GM18870 (cell line): Measurements from ENCODE around the gene PSMD10.
A peak's percentile ranks its signal among the peaks of the same experiment; 100 is the strongest.

ENCODE experiments used
- ATAC-seq: cut with Tn5 transposase; IDR thresholded peaks from one replicate; pipeline ENCODE4 v1.9.1; 2021; ENCODE audit warnings: moderate library complexity; ENCODE audit not compliant: unreplicated experiment

The PSMD10 gene, protein sequence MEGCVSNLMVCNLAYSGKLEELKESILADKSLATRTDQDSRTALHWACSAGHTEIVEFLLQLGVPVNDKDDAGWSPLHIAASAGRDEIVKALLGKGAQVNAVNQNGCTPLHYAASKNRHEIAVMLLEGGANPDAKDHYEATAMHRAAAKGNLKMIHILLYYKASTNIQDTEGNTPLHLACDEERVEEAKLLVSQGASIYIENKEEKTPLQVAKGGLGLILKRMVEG

DNA sequence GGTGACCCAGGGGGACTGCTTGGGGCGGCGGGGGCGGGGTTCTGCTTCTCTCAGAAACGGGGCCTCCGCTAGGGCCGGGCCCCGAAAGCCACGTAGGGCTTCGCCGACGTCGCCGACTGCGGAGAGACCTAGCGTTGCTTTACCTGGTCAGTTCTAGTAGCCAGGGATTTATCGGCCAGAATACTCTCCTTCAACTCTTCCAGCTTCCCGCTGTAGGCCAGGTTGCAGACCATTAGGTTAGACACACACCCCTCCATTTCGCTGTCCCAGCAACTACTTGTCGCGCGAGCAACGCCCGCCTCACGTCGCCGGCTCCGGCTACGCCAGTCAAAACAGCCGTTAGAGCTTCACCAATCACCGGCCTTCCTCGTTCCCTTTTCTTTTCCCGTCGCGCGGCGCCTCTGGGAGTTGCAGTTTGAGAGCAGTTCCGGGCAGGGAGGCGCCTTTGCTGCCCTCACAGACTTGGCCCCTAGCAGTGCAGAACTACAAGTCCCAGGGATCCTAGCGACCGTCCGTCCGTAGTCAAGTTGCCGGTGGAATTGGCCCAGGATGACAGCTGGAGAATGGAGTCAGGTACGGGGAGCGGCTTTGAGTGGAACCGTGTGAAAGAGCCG is at the start of gene PSMD10, which contains the start of gene ATG4A:
PSMD10 (minus strand) TSS at position 279 of the 614 bp plus-strand sequence; CDS start at position 257, 22 bp downstream.
ATG4A (plus strand) TSS at position 515 of the 614 bp plus-strand sequence; CDS start at position 564, 49 bp downstream.
- ATAC-seq: peak; percentile 94

DNA sequence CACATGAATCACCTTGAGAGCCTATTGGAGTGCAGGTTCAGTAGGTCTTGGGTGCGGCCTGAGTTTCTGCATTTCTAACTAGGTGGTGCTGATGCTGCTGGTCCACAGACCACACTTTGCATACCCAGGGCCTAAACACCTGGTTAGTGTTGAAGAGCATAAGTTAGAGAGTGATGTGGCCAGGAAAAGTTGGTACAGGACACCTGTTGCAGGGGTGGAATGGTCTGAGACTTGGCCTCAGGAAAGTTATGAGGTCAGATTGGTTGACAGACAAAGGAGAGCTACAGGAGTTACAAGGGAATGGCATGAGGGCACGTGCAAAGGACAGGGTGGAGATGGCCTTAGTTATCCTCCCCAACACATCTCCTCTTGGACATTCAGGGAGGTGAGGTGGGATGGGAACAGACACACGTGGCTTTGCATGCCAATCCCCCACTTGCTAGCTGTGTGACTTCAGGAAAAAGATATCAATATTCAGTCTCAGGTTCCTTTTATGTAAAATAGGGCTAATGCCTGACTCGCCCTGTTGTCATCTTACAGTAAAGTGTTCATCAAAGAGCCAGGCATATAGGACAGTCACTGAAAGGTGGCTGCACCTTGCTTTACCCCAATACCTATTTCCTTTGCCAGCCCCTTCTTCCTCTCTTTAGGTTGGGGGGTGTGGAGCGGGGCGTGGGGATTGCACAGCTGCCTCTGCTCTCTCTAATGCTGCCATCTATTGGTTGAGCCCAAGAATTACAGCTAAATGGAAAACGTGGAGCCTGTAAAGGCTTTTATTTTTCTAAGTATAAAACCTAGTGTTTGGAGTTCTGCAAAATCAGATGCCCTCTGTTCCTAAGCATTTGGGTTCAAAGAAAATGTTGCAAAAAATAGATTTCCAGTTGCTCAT is 47.7 kb upstream of the PSMD10 start:
- ATAC-seq: no peak

DNA sequence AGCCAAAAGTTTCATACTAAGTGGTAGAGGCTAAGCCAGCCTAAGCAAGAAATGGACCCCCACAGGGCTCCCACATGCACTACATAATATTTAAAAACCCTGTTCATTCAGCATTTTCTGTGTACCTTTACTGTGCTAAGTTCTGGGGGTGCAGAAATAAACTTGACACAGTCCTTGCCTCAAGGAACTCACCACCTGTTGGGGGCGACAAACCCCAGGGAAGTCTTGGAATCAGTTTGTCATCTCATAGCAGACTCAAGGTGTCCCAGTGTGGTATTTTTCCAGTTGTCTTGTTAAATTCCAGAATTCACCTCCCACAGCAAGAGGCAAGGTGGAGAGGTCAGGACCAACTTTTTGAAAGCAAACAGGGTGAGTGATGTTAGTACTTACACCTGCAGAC is 43.4 kb upstream of the PSMD10 start:
- no peak for ATAC-seq

DNA sequence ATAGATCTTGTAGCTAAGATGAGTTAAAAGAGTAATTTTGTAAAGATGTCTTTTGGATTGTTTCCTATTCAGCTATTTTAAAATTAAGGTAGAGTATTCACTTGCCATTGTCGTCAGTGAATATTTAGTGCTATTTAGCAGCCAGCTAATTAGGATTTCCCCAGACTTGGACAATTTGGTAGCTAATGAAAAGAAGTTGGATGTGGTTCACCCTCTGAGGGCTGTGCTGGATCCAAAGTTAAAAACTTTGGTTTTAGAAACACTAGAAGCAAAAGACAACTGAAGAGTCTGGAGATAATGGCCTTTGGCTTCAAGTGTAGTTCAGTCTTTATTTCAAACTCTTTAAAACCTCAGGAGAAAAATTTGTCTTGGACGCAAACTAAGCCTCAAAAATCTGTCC is 41.5 kb upstream of the PSMD10 start:
- ATAC-seq: no peak

DNA sequence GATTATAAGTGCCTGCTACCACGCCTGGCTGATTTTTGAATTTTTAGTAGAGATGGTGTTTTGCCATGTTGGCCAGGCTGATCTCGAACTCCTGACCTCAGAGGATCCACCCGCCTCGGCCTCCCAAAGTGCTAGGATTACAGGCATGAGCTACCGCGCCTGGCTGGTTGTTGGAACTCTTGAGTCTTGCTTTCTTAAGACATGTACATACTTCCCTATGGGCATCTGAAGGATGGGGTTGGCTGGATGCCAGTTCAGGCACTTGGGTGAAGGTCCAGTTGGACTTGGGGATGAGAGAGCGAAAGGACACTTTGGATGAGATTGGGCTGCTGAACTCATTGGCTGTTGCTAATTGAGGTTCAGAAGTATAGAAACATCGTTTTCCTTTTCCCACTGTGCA is 40.7 kb upstream of the PSMD10 start:
- no peak for ATAC-seq

DNA sequence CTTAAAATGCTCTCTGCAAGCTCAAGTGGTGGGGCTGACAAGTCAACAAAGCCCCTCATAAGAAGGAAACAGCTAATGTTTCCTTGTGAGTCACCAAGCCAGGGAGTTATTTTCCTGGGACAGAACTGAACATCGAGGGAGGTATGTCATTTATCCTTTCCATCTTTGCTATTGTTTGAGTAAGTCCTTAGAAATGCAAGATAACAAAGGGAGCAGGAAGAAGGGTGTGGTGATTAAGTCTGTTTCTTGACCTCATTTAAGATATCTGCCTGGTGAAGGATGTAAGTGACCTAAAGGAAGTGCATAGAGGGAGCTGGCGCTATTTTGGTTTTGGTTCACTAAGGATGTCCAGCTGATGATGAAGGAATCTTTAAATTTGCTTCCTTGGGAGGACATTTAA is 40.1 kb upstream of the PSMD10 start:
- no peak for ATAC-seq

DNA sequence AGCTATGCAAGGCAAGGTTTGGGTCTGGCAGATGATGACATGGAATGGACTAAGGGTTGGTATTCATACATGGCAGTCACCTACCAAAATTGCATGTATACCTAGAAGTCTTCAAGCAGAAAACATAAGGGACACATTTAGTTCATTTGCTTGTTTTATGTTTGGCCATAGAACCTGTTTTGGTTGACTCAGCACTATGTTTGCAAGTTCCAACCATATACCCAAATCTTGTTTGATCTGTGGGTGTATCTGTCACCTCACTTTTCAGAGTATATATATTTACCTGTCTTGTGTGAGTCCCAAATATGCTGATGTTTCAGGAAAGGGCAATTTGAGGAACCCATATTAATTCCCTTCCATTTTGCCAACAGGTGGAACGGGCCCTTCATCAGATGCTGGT is 39.5 kb upstream of the PSMD10 start:
- ATAC-seq: no peak

DNA sequence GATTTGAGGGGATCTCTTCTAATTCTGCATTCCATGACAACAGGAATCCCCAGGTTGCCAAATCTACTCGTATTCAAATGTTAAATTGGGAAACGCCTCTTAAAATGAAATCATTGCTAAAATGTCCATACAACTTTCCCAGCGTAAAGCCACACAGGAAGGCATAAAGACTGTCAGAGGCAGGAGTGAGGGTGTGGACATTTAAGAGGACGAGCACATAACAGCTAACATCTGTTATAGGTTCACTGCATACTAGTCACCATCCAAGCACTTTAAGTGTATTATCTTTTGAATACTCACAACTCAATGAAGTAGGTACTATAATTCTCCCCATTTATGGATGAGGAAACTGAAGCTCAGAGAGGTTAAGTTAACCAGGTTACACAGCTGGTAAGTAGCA is 35.8 kb upstream of the PSMD10 start:
- ATAC-seq: no peak

DNA sequence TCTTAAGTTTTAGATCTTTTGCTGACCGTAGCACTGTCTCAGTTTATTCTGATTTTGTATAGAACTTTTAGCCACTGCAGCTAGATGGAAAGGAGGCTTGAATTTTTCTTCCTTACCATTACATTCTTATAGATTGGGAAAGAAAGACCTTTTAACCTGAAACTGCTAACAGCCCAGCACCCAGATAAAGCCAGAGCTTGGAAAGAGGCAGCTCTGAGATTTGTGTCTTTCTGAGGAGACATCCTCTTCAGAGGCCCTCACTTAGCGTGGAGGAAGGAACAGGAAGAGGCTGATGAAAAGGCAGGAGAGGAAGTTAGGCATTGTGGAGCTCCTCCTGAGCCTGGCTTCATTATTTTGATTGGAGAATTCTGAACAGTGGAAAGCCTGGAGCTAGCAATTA is 35.3 kb upstream of the PSMD10 start:
- no peak for ATAC-seq

DNA sequence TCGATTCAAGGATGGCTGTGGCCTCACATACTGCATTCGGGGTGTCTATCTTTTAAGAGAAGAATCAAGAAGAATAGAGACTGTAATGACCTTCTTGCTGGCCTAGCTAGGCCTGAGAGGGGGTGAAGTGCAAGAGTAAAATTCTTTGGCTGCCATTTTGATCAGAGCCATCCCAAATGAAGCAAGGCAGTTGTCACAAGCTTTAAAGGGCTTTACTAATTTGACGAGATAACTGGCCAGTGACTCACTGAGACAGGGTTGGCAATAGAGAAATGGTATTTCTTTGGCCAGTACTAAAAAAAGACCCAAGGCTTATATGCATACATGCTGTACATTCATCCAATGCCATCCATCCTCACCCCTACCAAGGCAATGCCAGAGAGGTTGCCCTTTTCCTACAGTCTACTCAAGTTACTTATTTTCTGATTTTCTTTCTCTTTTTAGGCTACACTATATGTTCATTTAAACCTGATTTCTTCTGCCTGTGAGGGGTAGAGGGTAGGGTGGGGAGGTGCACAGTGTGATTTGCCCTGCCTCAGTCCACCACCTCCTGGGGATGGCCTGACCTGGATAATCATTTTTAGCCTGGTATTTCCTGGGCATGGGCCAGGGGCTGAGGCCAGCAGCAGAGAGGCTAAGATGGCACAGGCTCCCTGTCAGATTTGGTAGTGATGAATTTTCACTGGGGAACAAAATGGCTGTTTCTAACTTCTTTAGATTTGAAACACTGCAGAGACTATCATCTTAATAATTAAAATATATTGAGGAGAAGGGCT is 32.4 kb upstream of the PSMD10 start:
- ATAC-seq: no peak

DNA sequence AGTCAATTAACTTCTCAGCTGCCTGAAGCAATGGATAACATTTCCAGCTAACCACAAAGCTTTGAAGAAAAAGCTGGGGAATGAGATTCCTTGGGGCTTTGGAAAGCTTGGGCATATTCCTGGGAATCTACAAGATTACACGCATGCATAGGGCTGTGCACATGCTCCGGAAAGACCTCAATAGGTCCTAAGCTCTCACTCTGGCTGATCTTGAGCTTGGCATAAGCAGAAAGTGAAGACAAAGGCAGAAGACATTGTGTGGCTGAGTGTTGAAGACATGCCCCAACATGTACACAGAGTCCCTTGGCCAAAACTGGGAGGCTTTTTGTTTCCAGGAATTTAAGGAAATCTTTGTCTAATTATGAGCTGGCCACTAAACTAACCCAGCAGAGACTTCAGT is 31.4 kb upstream of the PSMD10 start:
- ATAC-seq: no peak

DNA sequence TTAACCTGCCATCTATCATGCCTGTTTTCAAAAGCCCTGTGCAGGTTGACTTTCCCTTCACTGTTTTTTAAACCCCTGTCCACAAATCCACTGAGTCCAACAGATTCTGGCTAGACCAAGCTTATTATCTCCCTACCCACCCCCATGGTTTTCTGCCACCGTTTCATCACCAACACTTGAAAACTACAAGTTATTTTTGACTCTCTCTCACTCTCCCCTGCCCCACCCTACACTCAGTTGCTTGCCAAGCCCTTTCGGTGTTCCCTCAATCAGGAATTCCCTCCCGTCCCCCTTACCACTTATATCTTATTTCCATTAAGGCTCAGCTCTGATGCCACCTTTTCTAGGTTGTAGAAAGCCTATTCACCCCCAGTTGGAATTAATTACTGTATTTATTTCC is 29.9 kb upstream of the PSMD10 start:
- no peak for ATAC-seq

DNA sequence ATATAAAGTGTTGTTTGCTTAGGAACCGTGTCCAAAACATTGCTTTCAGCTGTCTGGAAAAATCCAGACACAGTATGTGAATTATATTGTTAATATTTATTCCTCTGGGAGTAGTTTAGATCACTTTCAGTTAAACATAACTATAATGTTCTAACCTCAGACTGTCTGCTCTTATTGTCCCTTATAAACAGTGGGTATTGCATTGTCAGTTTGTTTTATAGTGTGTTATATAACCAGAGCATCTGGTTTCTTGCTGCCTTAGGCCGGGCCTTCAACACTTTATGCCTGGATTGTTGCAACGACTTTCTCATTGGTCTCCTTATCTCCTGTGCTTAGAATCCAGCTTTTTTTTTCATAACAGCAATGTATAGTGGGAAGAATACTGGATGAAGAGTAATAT is 26.6 kb upstream of the PSMD10 start:
- ATAC-seq: no peak

DNA sequence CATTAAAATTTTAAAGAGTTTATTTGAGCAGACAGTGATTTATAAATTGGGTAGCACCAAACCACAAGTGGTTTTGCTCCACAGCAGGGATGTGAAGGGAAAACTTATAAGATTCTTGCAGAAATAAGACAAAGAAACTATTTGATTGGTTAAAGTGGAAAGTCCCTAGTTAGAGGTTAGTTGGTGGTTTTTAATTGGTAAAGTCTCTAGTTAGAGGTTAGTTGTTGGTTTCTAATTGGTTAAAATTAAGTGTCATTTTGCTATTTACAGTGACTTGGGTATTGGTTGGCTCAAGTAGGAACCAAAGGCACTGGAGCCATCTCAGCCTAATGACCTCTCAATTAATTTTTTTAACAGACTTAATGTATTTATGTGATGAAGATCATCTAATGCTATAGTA is 23.2 kb upstream of the PSMD10 start:
- ATAC-seq: no peak

DNA sequence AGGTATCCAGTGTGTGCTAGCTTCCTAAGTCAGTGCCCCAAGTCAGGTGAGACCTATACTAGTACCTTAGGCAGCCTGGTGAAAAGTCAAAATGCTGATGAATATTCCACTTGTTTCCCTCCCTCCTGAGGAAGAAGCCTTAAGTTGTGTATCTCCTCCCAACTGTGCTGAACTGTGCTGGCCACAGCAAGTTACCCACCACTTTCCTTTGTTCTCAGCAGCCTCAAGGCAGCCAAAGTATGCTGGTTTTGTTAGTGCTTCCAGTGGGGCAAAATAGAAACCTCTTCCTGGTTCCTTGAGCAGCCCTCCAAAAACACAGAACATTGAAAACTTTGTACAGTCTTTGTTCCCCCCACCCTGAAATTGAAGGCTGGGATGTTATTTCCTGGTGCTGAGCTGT is 14.1 kb upstream of the PSMD10 start:
- ATAC-seq: no peak

DNA sequence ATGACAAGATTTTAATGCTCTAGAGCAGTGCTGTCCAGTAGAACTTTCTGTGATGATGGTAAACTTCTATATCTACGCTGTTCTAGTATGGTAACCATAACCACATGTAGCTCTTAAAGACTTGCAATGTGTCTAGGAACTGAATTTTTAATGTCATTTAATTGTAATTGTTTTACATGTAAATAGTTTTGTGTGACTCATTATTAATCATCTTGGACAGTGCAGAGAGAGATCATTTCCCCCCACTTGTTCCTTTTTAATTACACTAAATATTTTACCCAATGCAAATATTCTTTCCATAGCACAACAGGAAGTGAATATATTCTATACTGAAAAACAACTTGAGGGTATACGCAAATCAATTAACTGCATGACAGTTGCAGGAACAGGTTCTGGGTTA is 6.0 kb upstream of the PSMD10 start:
- no peak for ATAC-seq

DNA sequence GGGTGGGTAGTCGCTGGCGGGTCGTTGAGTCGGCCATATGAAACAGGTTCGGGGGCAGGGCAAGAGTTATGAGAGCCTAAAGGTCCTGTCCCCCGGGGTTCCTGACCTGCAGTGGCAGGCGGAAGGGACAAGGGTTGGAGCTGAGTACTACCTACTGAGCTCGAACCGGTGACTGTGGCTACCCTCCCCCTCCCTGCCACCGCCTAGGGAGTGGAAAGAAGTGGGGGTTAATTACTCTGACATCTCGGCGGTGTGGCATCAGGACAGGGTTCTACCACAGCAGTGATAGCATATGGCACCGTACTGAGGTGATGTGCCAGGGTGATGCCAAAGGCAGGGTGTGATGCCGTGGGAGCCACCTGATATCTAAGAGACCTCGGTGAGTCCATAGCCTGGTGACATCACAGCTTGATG is 543 bp upstream of the PSMD10 start:
- ATAC-seq: peak; percentile 29

DNA sequence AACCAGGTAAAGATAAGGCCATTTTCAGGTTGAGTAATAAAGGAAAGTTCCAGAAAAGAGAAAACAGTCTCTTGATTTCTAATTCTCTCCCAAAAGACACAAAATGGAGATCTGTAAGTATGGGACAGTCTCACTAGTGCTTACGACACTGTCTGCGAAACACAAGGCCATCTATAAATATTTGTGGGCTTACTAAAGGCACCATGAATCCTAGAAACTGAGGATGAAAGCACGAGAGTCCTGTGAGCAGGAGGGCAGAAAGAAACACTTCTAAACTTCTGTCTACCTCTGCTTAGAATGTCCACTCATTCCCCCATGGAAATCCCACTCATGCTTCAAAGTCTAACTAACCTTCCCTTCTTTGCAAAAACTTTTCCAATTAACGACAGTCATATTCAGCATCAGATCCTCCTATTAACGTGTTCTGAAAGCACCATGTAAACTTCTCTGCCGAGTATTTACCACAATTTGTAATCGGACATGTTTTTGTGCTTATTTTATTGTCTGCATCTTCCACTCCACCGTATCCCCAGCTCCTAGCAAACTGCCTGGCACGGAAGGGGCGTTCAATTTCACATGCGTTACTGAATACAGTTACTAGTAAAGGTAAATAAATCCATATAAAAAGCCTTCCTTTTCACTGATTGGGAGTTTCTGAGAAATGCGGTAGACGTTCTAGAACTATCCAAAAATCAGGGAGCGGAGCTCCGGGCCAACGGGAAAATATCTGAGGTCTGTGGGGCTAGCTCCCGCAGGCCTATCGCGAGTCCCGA is 665 bp downstream of the PSMD10 start:
- peak; percentile 7 for ATAC-seq

DNA sequence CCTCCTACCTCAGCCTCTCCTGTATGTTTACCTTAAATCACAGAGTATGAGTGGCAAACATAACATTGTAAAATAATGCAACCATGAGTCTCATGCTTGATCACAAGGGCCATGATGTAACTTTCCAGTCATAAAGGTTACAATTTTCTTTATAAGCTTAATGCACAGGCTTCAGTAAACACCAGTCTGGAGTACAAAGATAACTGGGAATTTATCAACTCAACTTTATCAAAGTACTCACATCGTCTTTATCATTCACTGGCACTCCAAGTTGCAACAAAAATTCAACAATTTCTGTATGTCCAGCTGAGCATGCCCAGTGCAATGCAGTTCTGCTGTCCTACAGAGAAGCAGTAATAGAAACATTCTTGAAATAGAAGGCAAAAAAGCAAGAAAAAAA is 2.8 kb downstream of the PSMD10 start:
- ATAC-seq: no peak

DNA sequence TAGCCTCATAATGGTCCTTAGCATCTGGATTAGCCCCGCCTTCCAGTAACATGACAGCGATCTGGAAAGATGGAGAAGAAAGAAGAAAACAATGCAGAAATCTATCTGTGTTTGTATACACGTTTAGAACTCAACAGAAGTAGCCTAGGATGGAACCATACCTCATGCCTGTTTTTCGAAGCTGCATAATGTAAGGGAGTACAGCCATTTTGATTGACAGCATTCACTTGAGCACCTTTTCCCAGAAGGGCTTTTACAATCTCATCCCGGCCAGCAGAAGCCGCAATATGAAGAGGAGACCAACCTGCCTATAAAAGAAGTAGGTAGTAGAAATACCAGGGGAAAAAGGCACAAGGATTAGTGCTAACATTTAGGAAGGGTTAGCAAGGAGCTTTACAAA is 3.5 kb downstream of the PSMD10 start:
- no peak for ATAC-seq
